Esophagus squamous epithelium (tissue), 5 donors: ENCODE measurements around the gene PYGL. TPM values are rescaled to one million over a fixed set of nuclear protein-coding genes. Genes with fewer than 3 reads are reported as not detected.

Source experiments
- DNase-seq: peaks from one replicate; lab custom pipeline; 2025; lab: John Stamatoyannopoulos, UW
- H3K27ac ChIP-seq, 4 donors: fragments of 200-600 bp; sonication (generic); one replicate each; pipeline ENCODE4 v1.5.1; 2016 to 2019; ENCODE audit warnings: mild to moderate bottlenecking in 1 of 4
- H3K27me3 ChIP-seq, 4 donors: fragments of 200-600 bp; sonication (generic); 1 replicate in 3 of 4; 2 replicates in 1 of 4; pipeline versions ENCODE4 v1.5.1 to v1.6.0; 2017 to 2021; ENCODE audit warnings: antibody characterized with exemption in 1 of 4
- H3K36me3 ChIP-seq, 3 donors: fragments of 200-600 bp; sonication (generic); one replicate each; pipeline ENCODE4 v1.5.1; 2016 to 2019
- H3K4me1 ChIP-seq, 3 donors: fragments of 200-600 bp; sonication (generic); one replicate each; pipeline ENCODE4 v1.5.1; 2017 to 2019
- H3K4me3 ChIP-seq, 4 donors: fragments of 200-600 bp; sonication (generic); 1 replicate in 3 of 4; 2 replicates in 1 of 4; pipeline ENCODE4 v1.5.1; 2016 to 2019; ENCODE audit warnings: mild to moderate bottlenecking in 2 of 4, moderate library complexity in 1 of 4
- H3K9me3 ChIP-seq, 3 donors: fragments of 200-600 bp; sonication (generic); one replicate each; pipeline ENCODE4 v1.5.1; 2016 to 2019
- CTCF ChIP-seq, 6 experiments: fragments of 450-650 bp in 4 of 6; fragments of 200-600 bp in 2 of 6; sonication (generic) in 2 of 6; IDR thresholded peaks; one replicate each; pipeline ENCODE4 v1.5.1; 2016 to 2019; ENCODE audit warnings: antibody characterized with exemption in 6 of 6, mild to moderate bottlenecking in 4 of 6, moderate library complexity in 4 of 6
- POLR2A ChIP-seq, 4 donors: fragments of 450-650 bp; IDR thresholded peaks; one replicate each; pipeline ENCODE4 v1.6.1; 2017; ENCODE audit warnings: antibody characterized with exemption in 4 of 4, mild to moderate bottlenecking in 4 of 4, moderate library complexity in 3 of 4
- WGBS, 2 donors: methylation state at CpG; one replicate each; pipeline ENCODE4 v1.1.5; 2018; 5-methylcytosine and 5-hydroxymethylcytosine counted together
- intact Hi-C: fragments of 100-400 bp; cut with DNase I; formaldehyde crosslinking; loops from one replicate; pipeline ENCODE4 v1.15.0; 2022
- total RNA-seq, 4 donors: library from RNA; depleted of rRNA; stranded (reverse); fragments of >200 nt; gene quantifications; one replicate each; pipeline ENCODE4 v1.1.0, GENCODE V29; 2016
- donor health status: DM: yes; HTN: yes; CAD: no.

PYGL gene
- total RNA-seq, 4 donors from 2014 or later, result 69.7 to 158 (median 91.0) TPM

GRCh38 chr14:50864237-50864636 lies 80.0 kb downstream of the PYGL start:
- TF ChIP-seq POLR2A (IDR thresholded peaks at IDR 0.05) (no peak), CTCF (IDR thresholded peaks at IDR 0.05) (no peak)
- Histone ChIP-seq H3K36me3 (no peaks in the 10 kb centered on the region), H3K4me1 (peaks cover 0 to 19% (median 4%) of the 10 kb centered on the region in 3 donors), H3K9me3 (no peaks in the 10 kb centered on the region), H3K27me3 (no peaks in the 10 kb centered on the region), H3K27ac (no peak overlapping the region), H3K4me3 (no peak overlapping the region)
- intact Hi-C loops, result no loop called here
- no peak for DNase-seq

GRCh38 chr14:50862036-50862570 lies 82.2 kb downstream of the PYGL start:
- DNase-seq, result no peak
- Histone ChIP-seq H3K4me3 (no peak overlapping the region), H3K4me1 (peaks cover 0 to 21% (median 6%) of the 10 kb centered on the region in 3 donors), H3K36me3 (no peaks in the 10 kb centered on the region), H3K27me3 (no peaks in the 10 kb centered on the region), H3K9me3 (no peaks in the 10 kb centered on the region), H3K27ac (no peak overlapping the region)
- TF ChIP-seq CTCF (IDR thresholded peaks at IDR 0.05), result no peak
- TF ChIP-seq POLR2A (IDR thresholded peaks at IDR 0.05), result no peak
- intact Hi-C loops, result no loop called here
- WGBS, 2 donors, result 63 to 69% methylated on average over 4 of the region's 4 CpGs

GRCh38 chr14:50860478-50861086 lies 83.7 kb downstream of the PYGL start:
- peak; percentile 3 for DNase-seq
- TF ChIP-seq CTCF (IDR thresholded peaks at IDR 0.05), result peak; percentile 56 to 77 (median 66)
- TF ChIP-seq POLR2A (IDR thresholded peaks at IDR 0.05), result no peak
- Histone ChIP-seq H3K4me3 (peak overlapping the region; percentile 39 to 74 (median 51)), H3K36me3 (no peaks in the 10 kb centered on the region), H3K4me1 (peaks cover 0 to 19% (median 6%) of the 10 kb centered on the region in 3 donors), H3K27ac (peak overlapping the region; percentile 44 to 84 (median 68)), H3K27me3 (no peaks in the 10 kb centered on the region), H3K9me3 (no peaks in the 10 kb centered on the region)
- WGBS, 2 donors, result 2 to 4% methylated on average over 6 of the region's 6 CpGs
- intact Hi-C loops, result no loop called here

- Histone ChIP-seq H3K9me3 (no peaks in the 10 kb centered on the region), H3K27ac (peak overlapping the region in 3 of 4 donors; percentile 44 to 84 (median 71)), H3K4me3 (peak overlapping the region in 3 of 4 donors; percentile 50 to 74 (median 52)), H3K27me3 (no peaks in the 10 kb centered on the region), H3K36me3 (no peaks in the 10 kb centered on the region), H3K4me1 (peaks cover 0 to 16% (median 6%) of the 10 kb centered on the region in 3 donors)
- intact Hi-C loops, result loop anchor here (10.0 kb wide), 1 partner anchor 74 kb away; no protein-coding TSS in a partner anchor
- WGBS, 2 donors, result 0% methylated on average over 1 of the region's 1 CpG; no CpG with 5 or more reads in 1 of the 2 donors
- DNase-seq, result no peak
- TF ChIP-seq CTCF (IDR thresholded peaks at IDR 0.05) (no peak), POLR2A (IDR thresholded peaks at IDR 0.05) (no peak)
These were observed 85.0 kb downstream of the PYGL start for GRCh38 chr14:50859296-50859624.

- intact Hi-C loops, result loop anchor here (10.0 kb wide), 1 partner anchor 72 kb away; no protein-coding TSS in a partner anchor
- WGBS, 2 donors, result 90 to 92% methylated on average over 5 of the region's 5 CpGs
- Histone ChIP-seq H3K36me3 (no peaks in the 10 kb centered on the region), H3K4me3 (no peak overlapping the region), H3K27me3 (no peaks in the 10 kb centered on the region), H3K4me1 (peaks cover 0 to 16% (median 6%) of the 10 kb centered on the region in 3 donors), H3K27ac (no peak overlapping the region), H3K9me3 (no peaks in the 10 kb centered on the region)
- DNase-seq, result no peak
- TF ChIP-seq CTCF (IDR thresholded peaks at IDR 0.05), result no peak
- TF ChIP-seq POLR2A (IDR thresholded peaks at IDR 0.05), result no peak
These were observed 87.6 kb downstream of the PYGL start for GRCh38 chr14:50856660-50857059.
